Ishikawa (cell line): ENCODE measurements around the gene USP28.

Experiments
- CEBPB ChIP-seq: IDR thresholded peaks from 2 replicates; pipeline ENCODE4 v1.6.1; 2012
- CREB1 ChIP-seq: IDR thresholded peaks from 2 replicates; pipeline ENCODE4 v1.6.1; 2012; ENCODE audit warnings: low read depth
- EGR1 ChIP-seq: IDR thresholded peaks from 2 replicates; pipeline ENCODE4 v1.6.1; 2012
- EP300 ChIP-seq: IDR thresholded peaks from 2 replicates; pipeline ENCODE4 v1.6.1; 2012; ENCODE audit warnings: borderline replicate concordance
- FOXM1 ChIP-seq: IDR thresholded peaks from 2 replicates; pipeline ENCODE4 v1.6.1; 2012; ENCODE audit warnings: low read depth, borderline replicate concordance
- NFIC ChIP-seq: IDR thresholded peaks from 2 replicates; pipeline ENCODE4 v1.6.1; 2012
- RAD21 ChIP-seq: IDR thresholded peaks from 2 replicates; pipeline ENCODE4 v1.6.1; 2012; ENCODE audit warnings: low read depth
- TAF1 ChIP-seq: IDR thresholded peaks from 2 replicates; pipeline ENCODE4 v1.6.1; 2012; ENCODE audit warnings: low read depth, mild to moderate bottlenecking
- TCF12 ChIP-seq: IDR thresholded peaks from 2 replicates; pipeline ENCODE4 v1.6.1; 2012; ENCODE audit warnings: low read depth
- TEAD4 ChIP-seq: IDR thresholded peaks from 2 replicates; pipeline ENCODE4 v1.6.1; 2012
- YY1 ChIP-seq: IDR thresholded peaks from 2 replicates; pipeline ENCODE4 v1.6.1; 2012; ENCODE audit warnings: low read depth
- ZBTB7A ChIP-seq: IDR thresholded peaks from 2 replicates; pipeline ENCODE4 v1.6.1; 2012; ENCODE audit warnings: low read depth
- TF ChIP-seq, protein P1 (sequence below): IDR thresholded peaks from 2 replicates; pipeline ENCODE4 v1.6.1; 2012
- TF ChIP-seq, protein P2 (sequence below): IDR thresholded peaks from 2 replicates; pipeline ENCODE4 v1.6.1; 2012; ENCODE audit warnings: low read depth, mild to moderate bottlenecking
- TF ChIP-seq, protein P3 (sequence below): IDR thresholded peaks from 2 replicates; pipeline ENCODE4 v1.6.1; 2012

Gene USP28

DNA sequence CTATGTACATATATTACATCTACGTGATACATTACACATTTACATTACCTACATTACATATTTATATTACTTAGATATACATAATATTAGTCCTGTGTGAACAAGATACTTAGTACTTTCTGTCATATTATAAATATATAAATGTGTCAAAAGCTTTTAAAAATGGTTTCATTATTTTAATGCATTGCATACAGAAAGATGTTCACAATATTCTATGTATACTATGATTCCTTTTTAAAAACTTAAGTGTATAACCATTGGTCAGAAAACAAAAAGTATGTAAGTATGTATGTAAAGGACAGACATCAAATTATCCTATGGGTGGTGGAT is 101.2 kb downstream of the USP28 start:
- TF ChIP-seq CREB1 = no peak
- TF ChIP-seq EGR1 = no peak
- TF ChIP-seq ZBTB7A = no peak
- no peak for TF ChIP-seq TAF1
- TF ChIP-seq RAD21 = no peak
- no peak for TF ChIP-seq TEAD4
- TF ChIP-seq TCF12 = no peak
- no peak for TF ChIP-seq NFIC
- TF ChIP-seq, protein P1, sequence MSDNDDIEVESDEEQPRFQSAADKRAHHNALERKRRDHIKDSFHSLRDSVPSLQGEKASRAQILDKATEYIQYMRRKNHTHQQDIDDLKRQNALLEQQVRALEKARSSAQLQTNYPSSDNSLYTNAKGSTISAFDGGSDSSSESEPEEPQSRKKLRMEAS = no peak
- no peak for TF ChIP-seq CEBPB
- TF ChIP-seq FOXM1 = no peak
- no peak for TF ChIP-seq EP300
- TF ChIP-seq, protein P2, sequence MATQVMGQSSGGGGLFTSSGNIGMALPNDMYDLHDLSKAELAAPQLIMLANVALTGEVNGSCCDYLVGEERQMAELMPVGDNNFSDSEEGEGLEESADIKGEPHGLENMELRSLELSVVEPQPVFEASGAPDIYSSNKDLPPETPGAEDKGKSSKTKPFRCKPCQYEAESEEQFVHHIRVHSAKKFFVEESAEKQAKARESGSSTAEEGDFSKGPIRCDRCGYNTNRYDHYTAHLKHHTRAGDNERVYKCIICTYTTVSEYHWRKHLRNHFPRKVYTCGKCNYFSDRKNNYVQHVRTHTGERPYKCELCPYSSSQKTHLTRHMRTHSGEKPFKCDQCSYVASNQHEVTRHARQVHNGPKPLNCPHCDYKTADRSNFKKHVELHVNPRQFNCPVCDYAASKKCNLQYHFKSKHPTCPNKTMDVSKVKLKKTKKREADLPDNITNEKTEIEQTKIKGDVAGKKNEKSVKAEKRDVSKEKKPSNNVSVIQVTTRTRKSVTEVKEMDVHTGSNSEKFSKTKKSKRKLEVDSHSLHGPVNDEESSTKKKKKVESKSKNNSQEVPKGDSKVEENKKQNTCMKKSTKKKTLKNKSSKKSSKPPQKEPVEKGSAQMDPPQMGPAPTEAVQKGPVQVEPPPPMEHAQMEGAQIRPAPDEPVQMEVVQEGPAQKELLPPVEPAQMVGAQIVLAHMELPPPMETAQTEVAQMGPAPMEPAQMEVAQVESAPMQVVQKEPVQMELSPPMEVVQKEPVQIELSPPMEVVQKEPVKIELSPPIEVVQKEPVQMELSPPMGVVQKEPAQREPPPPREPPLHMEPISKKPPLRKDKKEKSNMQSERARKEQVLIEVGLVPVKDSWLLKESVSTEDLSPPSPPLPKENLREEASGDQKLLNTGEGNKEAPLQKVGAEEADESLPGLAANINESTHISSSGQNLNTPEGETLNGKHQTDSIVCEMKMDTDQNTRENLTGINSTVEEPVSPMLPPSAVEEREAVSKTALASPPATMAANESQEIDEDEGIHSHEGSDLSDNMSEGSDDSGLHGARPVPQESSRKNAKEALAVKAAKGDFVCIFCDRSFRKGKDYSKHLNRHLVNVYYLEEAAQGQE = no peak
- TF ChIP-seq, protein P3, sequence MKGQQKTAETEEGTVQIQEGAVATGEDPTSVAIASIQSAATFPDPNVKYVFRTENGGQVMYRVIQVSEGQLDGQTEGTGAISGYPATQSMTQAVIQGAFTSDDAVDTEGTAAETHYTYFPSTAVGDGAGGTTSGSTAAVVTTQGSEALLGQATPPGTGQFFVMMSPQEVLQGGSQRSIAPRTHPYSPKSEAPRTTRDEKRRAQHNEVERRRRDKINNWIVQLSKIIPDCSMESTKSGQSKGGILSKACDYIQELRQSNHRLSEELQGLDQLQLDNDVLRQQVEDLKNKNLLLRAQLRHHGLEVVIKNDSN = no peak

DNA sequence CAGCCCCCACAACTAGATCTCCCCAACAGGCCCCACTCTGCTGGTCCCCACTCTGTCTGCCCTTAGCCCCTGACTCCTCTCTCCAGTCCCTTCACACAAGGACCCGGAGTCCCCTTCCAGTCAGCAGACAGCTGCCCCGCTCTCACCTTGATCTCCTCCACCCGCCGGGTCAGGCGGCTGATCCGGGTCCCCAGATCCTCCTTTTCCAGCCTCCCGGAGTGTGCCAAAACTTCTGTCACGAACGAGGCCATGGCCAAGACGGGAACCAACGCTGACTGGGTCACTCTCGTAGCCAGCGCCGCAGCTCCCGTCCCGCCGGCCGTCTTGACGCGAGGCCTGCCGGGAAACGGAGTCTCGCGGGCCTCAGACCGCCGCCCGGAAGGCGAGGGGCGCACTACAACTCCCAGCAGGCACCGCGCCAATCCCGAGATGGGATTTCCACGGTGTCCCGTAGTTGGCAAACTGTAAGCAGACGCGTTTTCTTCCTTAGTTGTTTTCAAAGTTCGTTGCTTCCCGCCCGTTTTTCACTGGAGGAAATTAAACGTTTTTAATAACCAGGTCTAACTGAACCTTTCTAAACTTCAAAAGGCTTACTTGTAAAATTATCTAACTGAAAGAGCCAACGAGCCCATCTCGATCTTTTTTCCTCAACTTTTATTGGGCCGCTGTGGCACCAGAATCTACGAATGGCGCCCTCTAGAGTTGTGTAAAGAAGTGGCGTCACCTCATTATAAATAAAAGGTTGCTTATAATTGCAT is 101.8 kb downstream of the USP28 start, which contains the start of gene ZW10:
TSS of gene ZW10 (minus strand) at position 277 of the 758 bp plus-strand sequence. CDS start at position 251, 26 bp downstream.
- TF ChIP-seq TCF12 (0 out of 2 replicates have a peak, but pooled peaks have one; percentile 48), EP300 (peak; percentile 31; the same call in 1 of the 2 replicates), FOXM1 (peak; percentile 56; the same call in 1 of the 2 replicates), NFIC (peak; percentile 38), CREB1 (peak; percentile 26; the same call in 1 of the 2 replicates), RAD21 (peak; percentile 39), CEBPB (0 out of 2 replicates have a peak, but pooled peaks have one; percentile 5), ZBTB7A (no peak), TAF1 (peak; percentile 78), YY1 (peak; percentile 64; the same call in 1 of the 2 replicates), EGR1 (no peak)
- TF ChIP-seq, protein P2 = no peak
- TF ChIP-seq, protein P1 = peak; percentile 70; the same call in 1 of the 2 replicates

DNA sequence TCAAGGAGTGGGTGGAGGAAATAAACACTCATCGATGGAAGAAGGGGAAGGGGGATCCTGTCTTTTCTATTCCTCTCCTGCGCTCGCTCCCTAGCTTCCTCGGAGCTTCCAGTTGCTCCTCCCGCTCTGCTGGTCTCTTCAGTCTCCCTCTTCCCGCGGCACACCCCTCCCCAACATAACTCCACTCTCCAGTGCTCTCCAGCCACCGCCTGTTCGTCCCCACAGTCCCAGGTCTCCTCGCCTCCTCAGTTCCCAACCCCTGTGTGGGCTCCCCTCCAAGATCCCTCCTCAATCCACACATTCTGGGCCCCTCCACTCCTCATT is 102.3 kb downstream of the USP28 start:
- no peak for TF ChIP-seq RAD21
- TF ChIP-seq, protein P2 = no peak
- TF ChIP-seq YY1 = no peak
- TF ChIP-seq, protein P1 = no peak
- TF ChIP-seq, protein P3 = no peak
- TF ChIP-seq CEBPB = no peak
- no peak for TF ChIP-seq TEAD4
- no peak for TF ChIP-seq EP300
- no peak for TF ChIP-seq ZBTB7A
- no peak for TF ChIP-seq EGR1
- no peak for TF ChIP-seq CREB1
- TF ChIP-seq NFIC = no peak
- no peak for TF ChIP-seq FOXM1
- TF ChIP-seq TAF1 = no peak
- no peak for TF ChIP-seq TCF12

DNA sequence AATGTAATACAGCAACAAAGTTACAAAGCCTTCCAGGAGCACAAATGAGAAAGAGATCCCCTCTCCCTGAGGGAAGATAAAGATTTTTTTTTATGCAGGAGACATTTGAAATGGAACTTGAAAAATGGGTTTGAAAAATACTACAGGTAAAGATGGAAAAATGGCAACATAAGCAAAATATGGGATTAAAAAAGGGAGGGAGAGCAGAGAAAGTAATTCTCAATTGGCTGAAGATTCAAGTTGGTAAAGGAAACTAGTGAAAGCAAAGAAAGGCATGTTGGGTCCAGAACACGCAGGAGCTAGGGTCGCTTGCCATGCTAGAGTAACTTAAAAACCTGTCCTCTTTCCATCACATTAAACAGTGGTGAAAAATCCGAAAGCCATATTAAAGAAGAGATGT is 103.4 kb downstream of the USP28 start:
- TF ChIP-seq RAD21 = no peak
- no peak for TF ChIP-seq NFIC
- TF ChIP-seq TAF1 = no peak
- no peak for TF ChIP-seq CEBPB
- no peak for TF ChIP-seq ZBTB7A
- no peak for TF ChIP-seq CREB1
- TF ChIP-seq, protein P1 = no peak
- TF ChIP-seq TCF12 = no peak
- TF ChIP-seq YY1 = no peak
- TF ChIP-seq, protein P3 = no peak
- TF ChIP-seq, protein P2 = no peak
- TF ChIP-seq TEAD4 = no peak
- TF ChIP-seq FOXM1 = no peak
- no peak for TF ChIP-seq EP300
- no peak for TF ChIP-seq EGR1
